ENCODE data around the gene CSRP3.

CSRP3 gene

DNA sequence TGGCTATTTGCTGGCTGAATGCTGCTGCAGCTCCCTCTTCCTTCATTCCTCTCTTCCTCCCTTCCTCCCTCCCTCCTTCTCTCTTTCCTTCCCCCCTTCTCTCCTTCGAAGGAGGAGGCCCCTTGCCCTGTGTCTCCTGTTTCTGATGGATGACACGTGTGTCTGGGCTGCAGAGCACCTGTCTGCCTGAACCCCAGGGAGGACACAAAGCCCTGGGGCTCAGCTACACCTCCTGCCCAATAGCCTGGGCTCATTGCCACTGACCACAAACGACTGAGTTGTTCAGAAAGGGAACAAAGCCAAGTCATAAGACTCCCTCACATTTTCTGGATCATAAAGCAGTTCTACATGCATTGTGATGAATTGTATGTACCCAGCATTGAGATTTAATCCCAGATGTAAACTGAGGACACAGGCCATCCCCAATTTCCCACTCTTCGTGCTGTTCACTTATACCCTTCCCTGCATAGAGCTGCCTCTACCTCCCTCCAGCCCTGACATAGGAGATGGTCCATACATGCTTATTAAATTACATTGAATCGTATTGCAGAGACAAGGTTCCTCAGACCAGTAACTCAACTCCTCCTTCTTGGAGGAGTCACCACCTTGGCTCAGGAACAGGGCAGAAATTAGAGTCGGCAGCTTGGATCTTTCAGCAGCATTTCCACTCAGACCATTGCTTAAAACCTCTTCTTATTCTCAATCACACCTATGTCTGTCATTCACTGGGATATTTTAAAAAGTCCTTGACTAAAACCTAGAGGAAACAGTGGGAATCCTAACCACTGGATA lies 1.2 kb downstream of the CSRP3 start:
- H3K9ac ChIP-seq (ENCODE audit: low read length) = no peak overlapping the region
- no peaks in the 10 kb centered on the region for H3K9me2 ChIP-seq (replicated peaks; ENCODE audit: insufficient read depth, low read length)
- no peaks in the 10 kb centered on the region for H3K36me3 ChIP-seq (ENCODE audit: low read length)
- no peaks in the 10 kb centered on the region for H3K27me3 ChIP-seq (ENCODE audit: low read length)
- no peak overlapping the region for H3K4me3 ChIP-seq (ENCODE audit: insufficient read depth, low read length, poor library complexity, severe bottlenecking)
- no peak overlapping the region for H3K27ac ChIP-seq (ENCODE audit: low read depth, low read length)
- H3K9me3 ChIP-seq (ENCODE audit: insufficient read depth, low read length) = no peaks in the 10 kb centered on the region
- TF ChIP-seq, protein P1, sequence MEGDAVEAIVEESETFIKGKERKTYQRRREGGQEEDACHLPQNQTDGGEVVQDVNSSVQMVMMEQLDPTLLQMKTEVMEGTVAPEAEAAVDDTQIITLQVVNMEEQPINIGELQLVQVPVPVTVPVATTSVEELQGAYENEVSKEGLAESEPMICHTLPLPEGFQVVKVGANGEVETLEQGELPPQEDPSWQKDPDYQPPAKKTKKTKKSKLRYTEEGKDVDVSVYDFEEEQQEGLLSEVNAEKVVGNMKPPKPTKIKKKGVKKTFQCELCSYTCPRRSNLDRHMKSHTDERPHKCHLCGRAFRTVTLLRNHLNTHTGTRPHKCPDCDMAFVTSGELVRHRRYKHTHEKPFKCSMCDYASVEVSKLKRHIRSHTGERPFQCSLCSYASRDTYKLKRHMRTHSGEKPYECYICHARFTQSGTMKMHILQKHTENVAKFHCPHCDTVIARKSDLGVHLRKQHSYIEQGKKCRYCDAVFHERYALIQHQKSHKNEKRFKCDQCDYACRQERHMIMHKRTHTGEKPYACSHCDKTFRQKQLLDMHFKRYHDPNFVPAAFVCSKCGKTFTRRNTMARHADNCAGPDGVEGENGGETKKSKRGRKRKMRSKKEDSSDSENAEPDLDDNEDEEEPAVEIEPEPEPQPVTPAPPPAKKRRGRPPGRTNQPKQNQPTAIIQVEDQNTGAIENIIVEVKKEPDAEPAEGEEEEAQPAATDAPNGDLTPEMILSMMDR (IDR thresholded peaks at IDR 0.05; ENCODE audit: insufficient read depth, low read length, poor library complexity, severe bottlenecking) = no peak
- no peak for TF ChIP-seq EZH2phosphoT487 (conservative IDR thresholded peaks at IDR 0.05; ENCODE audit: low read length)
- H2AFZ ChIP-seq (ENCODE audit: low read depth, low read length, severe bottlenecking) = no peak overlapping the region
- H3F3A ChIP-seq (ENCODE audit: insufficient read depth) = no peaks in the 10 kb centered on the region
- no peak overlapping the region for H3K4me2 ChIP-seq (ENCODE audit: low read depth, low read length, poor library complexity, severe bottlenecking)
- H4K20me1 ChIP-seq (ENCODE audit: low read depth, low read length) = no peaks in the 10 kb centered on the region
- H3K79me2 ChIP-seq (ENCODE audit: insufficient read depth, low read length) = no peaks in the 10 kb centered on the region

DNA sequence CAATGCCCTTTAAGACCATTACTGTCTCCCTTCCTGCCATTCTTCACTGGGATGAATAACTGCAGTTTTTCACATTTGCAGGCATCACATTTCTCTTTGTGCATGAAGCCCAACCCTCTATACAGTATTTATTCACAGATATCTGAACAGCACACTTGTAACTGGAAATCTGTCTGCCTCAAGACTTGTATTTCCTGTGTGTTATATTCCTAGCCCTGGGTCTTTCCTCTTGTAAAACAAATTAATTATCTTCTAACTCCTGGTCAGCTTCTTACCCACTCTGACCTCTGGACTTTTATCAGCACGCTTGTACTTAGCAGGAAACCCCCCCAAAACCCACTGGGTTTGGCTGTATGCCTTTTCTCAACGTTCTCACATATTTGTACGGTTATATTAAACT lies 2.0 kb downstream of the CSRP3 start:
- Histone ChIP-seq H3K36me3 (ENCODE audit: low read length) (no peaks in the 10 kb centered on the region), H3K4me3 (ENCODE audit: insufficient read depth, low read length, poor library complexity, severe bottlenecking) (no peak overlapping the region), H2AFZ (ENCODE audit: low read depth, low read length, severe bottlenecking) (no peak overlapping the region), H3K9me3 (ENCODE audit: insufficient read depth, low read length) (no peaks in the 10 kb centered on the region), H3K79me2 (ENCODE audit: insufficient read depth, low read length) (no peaks in the 10 kb centered on the region), H3K4me2 (ENCODE audit: low read depth, low read length, poor library complexity, severe bottlenecking) (no peak overlapping the region), H3K9me2 (replicated peaks; ENCODE audit: insufficient read depth, low read length) (no peaks in the 10 kb centered on the region), H4K20me1 (ENCODE audit: low read depth, low read length) (no peaks in the 10 kb centered on the region), H3K27ac (ENCODE audit: low read depth, low read length) (no peak overlapping the region), H3K9ac (ENCODE audit: low read length) (no peak overlapping the region), H3F3A (ENCODE audit: insufficient read depth) (no peaks in the 10 kb centered on the region), H3K27me3 (ENCODE audit: low read length) (no peaks in the 10 kb centered on the region)
- no peak for TF ChIP-seq EZH2phosphoT487 (conservative IDR thresholded peaks at IDR 0.05; ENCODE audit: low read length)
- TF ChIP-seq, protein P1 (IDR thresholded peaks at IDR 0.05; ENCODE audit: insufficient read depth, low read length, poor library complexity, severe bottlenecking) = no peak

DNA sequence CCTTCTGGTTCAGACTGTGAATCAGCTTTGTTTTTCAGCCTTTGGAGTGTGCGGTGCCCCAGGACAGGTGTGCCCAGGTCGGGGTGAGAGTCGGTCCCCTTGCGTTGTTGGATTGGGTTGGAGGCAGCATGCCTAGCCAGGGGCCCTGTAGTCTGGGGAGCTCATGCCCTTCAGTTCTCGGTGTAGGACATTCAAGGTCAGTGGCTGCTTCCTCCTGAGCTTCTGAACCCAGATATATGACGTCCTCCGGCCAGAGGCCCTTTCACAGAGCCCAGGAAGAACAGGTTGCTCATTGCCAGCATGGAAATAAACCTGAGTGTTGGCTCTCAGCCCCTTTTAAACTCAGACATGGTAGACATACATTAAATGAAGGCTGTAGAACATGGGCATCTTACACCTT lies 2.7 kb downstream of the CSRP3 start:
- Histone ChIP-seq H3K36me3 (ENCODE audit: low read length) (no peaks in the 10 kb centered on the region), H2AFZ (ENCODE audit: low read depth, low read length, severe bottlenecking) (no peak overlapping the region), H3K79me2 (ENCODE audit: insufficient read depth, low read length) (no peaks in the 10 kb centered on the region), H3K9me3 (ENCODE audit: insufficient read depth, low read length) (no peaks in the 10 kb centered on the region), H3K27ac (ENCODE audit: low read depth, low read length) (no peak overlapping the region), H3F3A (ENCODE audit: insufficient read depth) (no peaks in the 10 kb centered on the region), H3K9me2 (replicated peaks; ENCODE audit: insufficient read depth, low read length) (no peaks in the 10 kb centered on the region), H3K27me3 (ENCODE audit: low read length) (no peaks in the 10 kb centered on the region), H4K20me1 (ENCODE audit: low read depth, low read length) (no peaks in the 10 kb centered on the region), H3K9ac (ENCODE audit: low read length) (no peak overlapping the region), H3K4me2 (ENCODE audit: low read depth, low read length, poor library complexity, severe bottlenecking) (no peak overlapping the region), H3K4me3 (ENCODE audit: insufficient read depth, low read length, poor library complexity, severe bottlenecking) (no peak overlapping the region)
- TF ChIP-seq, protein P1 (IDR thresholded peaks at IDR 0.05; ENCODE audit: insufficient read depth, low read length, poor library complexity, severe bottlenecking) = no peak
- no peak for TF ChIP-seq EZH2phosphoT487 (conservative IDR thresholded peaks at IDR 0.05; ENCODE audit: low read length)

Data from SU-DHL-6 (cell line).